NCI-H1105 treated with DMSO at 0.1 percent for 48 hours (cell line): ENCODE measurements around the gene TBL2.
"Not testable (repeated sequence)": the region's sequence is repeated elsewhere in the genome, so short reads cannot be mapped to it uniquely, and the experiment has no call there.

Experiments used
- DNase-seq: peaks from one replicate; lab custom pipeline; 2025; lab: John Stamatoyannopoulos, UW

Gene TBL2

GRCh38 chr7:73605601-73606220, 27.3 kb upstream of the TBL2 start:
- no peak for DNase-seq

- no peak for DNase-seq
Measured at GRCh38 chr7:73602721-73603651, 24.6 kb upstream of the TBL2 start.

GRCh38 chr7:73599916-73600315, 21.5 kb upstream of the TBL2 start:
- no peak for DNase-seq

GRCh38 chr7:73599151-73599882, 20.9 kb upstream of the TBL2 start:
- DNase-seq = no peak

- no peak for DNase-seq
Measured at GRCh38 chr7:73597978-73598782, 19.8 kb upstream of the TBL2 start.

- no peak for DNase-seq
Measured at GRCh38 chr7:73596191-73597065, 18.0 kb upstream of the TBL2 start.

- DNase-seq = no peak
Measured at GRCh38 chr7:73595358-73595757, 17.0 kb upstream of the TBL2 start.

GRCh38 chr7:73593207-73594045, 15.0 kb upstream of the TBL2 start:
- no peak for DNase-seq

GRCh38 chr7:73586911-73587310, 8.5 kb upstream of the TBL2 start:
- DNase-seq = no peak

- DNase-seq = no peak
Measured at GRCh38 chr7:73585196-73585595, 6.8 kb upstream of the TBL2 start.

- DNase-seq = no peak
Measured at GRCh38 chr7:73582664-73583202, 4.4 kb upstream of the TBL2 start.

- DNase-seq = not testable (repeated sequence)
Measured at GRCh38 chr7:73581006-73581405, 2.6 kb upstream of the TBL2 start.

GRCh38 chr7:73577627-73578341, 595 bp downstream of the TBL2 start:
- no peak for DNase-seq

- DNase-seq = no peak
Measured at GRCh38 chr7:73573791-73574190, 4.6 kb downstream of the TBL2 start.

GRCh38 chr7:73573276-73573675, 5.1 kb downstream of the TBL2 start:
- DNase-seq = no peak

GRCh38 chr7:73572767-73573186, 5.6 kb downstream of the TBL2 start:
- DNase-seq = no peak

GRCh38 chr7:73570977-73571376, 7.4 kb downstream of the TBL2 start:
- DNase-seq = no peak

- DNase-seq = no peak
Measured at GRCh38 chr7:73570521-73570920, 7.9 kb downstream of the TBL2 start.

- DNase-seq = no peak
Measured at GRCh38 chr7:73569042-73569608, 9.3 kb downstream of the TBL2 start.
